GM23338 (cell line): ENCODE measurements around the gene FGD4.

Experiments
- CREB1 ChIP-seq: fragments of 250-450 bp; sonication (Bioruptor Pico); IDR thresholded peaks from 2 replicates; pipeline ENCODE4 v1.5.0; 2020; ENCODE audit warnings: low read depth, mild to moderate bottlenecking, moderate library complexity
- EZH2 ChIP-seq: fragments of 200-600 bp; sonication (generic); IDR thresholded peaks from one replicate; pipeline ENCODE4 v1.8.0; 2017; ENCODE audit warnings: antibody characterized with exemption, mild to moderate bottlenecking, low read depth; ENCODE audit not compliant: unreplicated experiment
- EZH2phosphoT487 ChIP-seq: fragments of 200-600 bp; sonication (generic); IDR thresholded peaks from one replicate; pipeline ENCODE4 v1.8.1; 2018; ENCODE audit warnings: antibody characterized with exemption; ENCODE audit not compliant: unreplicated experiment
- JUNB ChIP-seq: IDR thresholded peaks from one replicate; pipeline ENCODE4 v1.6.1; 2016; ENCODE audit warnings: antibody characterized with exemption; ENCODE audit not compliant: unreplicated experiment
- NANOG ChIP-seq: IDR thresholded peaks from 2 replicates; pipeline ENCODE4 v1.6.1; 2016; ENCODE audit warnings: antibody characterized with exemption, borderline replicate concordance
- POLR2AphosphoS5 ChIP-seq: IDR thresholded peaks from 2 replicates; pipeline ENCODE4 v1.6.1; 2016; ENCODE audit warnings: antibody characterized with exemption, low read depth
- STAT1 ChIP-seq: IDR thresholded peaks from one replicate; pipeline ENCODE4 v1.6.1; 2016; ENCODE audit warnings: antibody characterized with exemption; ENCODE audit not compliant: unreplicated experiment
- ZNF114 ChIP-seq: fragments of 250-450 bp; sonication (Bioruptor Pico); IDR thresholded peaks from 2 replicates; pipeline ENCODE4 v1.5.0; 2020; ENCODE audit warnings: mild to moderate bottlenecking, moderate library complexity
- ZNF331 ChIP-seq: fragments of 250-450 bp; sonication (Bioruptor Pico); IDR thresholded peaks from 2 replicates; pipeline ENCODE4 v1.5.0; 2020; ENCODE audit warnings: low read depth, mild to moderate bottlenecking, moderate library complexity
- TF ChIP-seq, protein P1 (sequence below): IDR thresholded peaks from 2 replicates; pipeline ENCODE4 v1.6.1; 2016; ENCODE audit warnings: antibody characterized with exemption
- TF ChIP-seq, protein P2 (sequence below), 2 experiments: fragments of 200-600 bp in 1 of 2; sonication (generic) in 1 of 2; conservative IDR thresholded peaks; 2 replicates each; pipeline versions ENCODE4 v1.5.1 to v1.6.1; 2016 to 2017; ENCODE audit warnings: antibody characterized with exemption in 2 of 2, low read depth in 2 of 2, mild to moderate bottlenecking in 2 of 2, moderate library complexity in 1 of 2
- TF ChIP-seq, protein P3 (sequence below): IDR thresholded peaks from one replicate; pipeline ENCODE4 v1.6.1; 2018; ENCODE audit warnings: antibody characterized with exemption; ENCODE audit not compliant: unreplicated experiment
- TF ChIP-seq, protein P4 (sequence below): fragments of 250-450 bp; sonication (Bioruptor Pico); IDR thresholded peaks from 2 replicates; pipeline ENCODE4 v1.5.0; 2020; ENCODE audit warnings: mild to moderate bottlenecking, moderate library complexity

DNA sequence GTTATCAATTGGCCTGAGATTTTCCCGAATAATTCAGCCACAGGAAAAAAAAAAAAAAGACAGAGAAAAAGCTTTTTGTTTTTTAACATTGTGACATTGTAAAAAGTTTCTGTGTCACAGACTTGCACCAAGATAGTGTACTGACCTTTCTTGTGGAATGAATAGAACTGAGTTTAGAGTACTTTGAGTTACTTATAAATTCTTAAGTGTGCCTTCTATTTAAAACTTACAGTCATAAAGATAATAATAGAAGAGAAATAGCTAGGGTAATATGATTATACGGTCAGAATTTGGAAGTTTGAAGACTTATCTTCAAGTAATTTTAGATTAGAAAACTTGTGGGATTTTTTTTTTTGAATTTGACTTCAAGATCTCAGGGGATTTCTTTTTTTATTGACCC lies 88.8 kb downstream of the FGD4 start:
- TF ChIP-seq, protein P1, sequence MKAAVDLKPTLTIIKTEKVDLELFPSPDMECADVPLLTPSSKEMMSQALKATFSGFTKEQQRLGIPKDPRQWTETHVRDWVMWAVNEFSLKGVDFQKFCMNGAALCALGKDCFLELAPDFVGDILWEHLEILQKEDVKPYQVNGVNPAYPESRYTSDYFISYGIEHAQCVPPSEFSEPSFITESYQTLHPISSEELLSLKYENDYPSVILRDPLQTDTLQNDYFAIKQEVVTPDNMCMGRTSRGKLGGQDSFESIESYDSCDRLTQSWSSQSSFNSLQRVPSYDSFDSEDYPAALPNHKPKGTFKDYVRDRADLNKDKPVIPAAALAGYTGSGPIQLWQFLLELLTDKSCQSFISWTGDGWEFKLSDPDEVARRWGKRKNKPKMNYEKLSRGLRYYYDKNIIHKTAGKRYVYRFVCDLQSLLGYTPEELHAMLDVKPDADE = no peak
- TF ChIP-seq, protein P2, sequence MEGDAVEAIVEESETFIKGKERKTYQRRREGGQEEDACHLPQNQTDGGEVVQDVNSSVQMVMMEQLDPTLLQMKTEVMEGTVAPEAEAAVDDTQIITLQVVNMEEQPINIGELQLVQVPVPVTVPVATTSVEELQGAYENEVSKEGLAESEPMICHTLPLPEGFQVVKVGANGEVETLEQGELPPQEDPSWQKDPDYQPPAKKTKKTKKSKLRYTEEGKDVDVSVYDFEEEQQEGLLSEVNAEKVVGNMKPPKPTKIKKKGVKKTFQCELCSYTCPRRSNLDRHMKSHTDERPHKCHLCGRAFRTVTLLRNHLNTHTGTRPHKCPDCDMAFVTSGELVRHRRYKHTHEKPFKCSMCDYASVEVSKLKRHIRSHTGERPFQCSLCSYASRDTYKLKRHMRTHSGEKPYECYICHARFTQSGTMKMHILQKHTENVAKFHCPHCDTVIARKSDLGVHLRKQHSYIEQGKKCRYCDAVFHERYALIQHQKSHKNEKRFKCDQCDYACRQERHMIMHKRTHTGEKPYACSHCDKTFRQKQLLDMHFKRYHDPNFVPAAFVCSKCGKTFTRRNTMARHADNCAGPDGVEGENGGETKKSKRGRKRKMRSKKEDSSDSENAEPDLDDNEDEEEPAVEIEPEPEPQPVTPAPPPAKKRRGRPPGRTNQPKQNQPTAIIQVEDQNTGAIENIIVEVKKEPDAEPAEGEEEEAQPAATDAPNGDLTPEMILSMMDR (conservative IDR thresholded peaks at IDR 0.05; ENCODE audit: low read depth in 2 of 2) = no peak
- TF ChIP-seq, protein P3, sequence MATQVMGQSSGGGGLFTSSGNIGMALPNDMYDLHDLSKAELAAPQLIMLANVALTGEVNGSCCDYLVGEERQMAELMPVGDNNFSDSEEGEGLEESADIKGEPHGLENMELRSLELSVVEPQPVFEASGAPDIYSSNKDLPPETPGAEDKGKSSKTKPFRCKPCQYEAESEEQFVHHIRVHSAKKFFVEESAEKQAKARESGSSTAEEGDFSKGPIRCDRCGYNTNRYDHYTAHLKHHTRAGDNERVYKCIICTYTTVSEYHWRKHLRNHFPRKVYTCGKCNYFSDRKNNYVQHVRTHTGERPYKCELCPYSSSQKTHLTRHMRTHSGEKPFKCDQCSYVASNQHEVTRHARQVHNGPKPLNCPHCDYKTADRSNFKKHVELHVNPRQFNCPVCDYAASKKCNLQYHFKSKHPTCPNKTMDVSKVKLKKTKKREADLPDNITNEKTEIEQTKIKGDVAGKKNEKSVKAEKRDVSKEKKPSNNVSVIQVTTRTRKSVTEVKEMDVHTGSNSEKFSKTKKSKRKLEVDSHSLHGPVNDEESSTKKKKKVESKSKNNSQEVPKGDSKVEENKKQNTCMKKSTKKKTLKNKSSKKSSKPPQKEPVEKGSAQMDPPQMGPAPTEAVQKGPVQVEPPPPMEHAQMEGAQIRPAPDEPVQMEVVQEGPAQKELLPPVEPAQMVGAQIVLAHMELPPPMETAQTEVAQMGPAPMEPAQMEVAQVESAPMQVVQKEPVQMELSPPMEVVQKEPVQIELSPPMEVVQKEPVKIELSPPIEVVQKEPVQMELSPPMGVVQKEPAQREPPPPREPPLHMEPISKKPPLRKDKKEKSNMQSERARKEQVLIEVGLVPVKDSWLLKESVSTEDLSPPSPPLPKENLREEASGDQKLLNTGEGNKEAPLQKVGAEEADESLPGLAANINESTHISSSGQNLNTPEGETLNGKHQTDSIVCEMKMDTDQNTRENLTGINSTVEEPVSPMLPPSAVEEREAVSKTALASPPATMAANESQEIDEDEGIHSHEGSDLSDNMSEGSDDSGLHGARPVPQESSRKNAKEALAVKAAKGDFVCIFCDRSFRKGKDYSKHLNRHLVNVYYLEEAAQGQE = no peak
- TF ChIP-seq CREB1 = no peak
- no peak for TF ChIP-seq EZH2
- TF ChIP-seq EZH2phosphoT487 = no peak
- no peak for TF ChIP-seq POLR2AphosphoS5
- TF ChIP-seq NANOG = no peak
- TF ChIP-seq, protein P4, sequence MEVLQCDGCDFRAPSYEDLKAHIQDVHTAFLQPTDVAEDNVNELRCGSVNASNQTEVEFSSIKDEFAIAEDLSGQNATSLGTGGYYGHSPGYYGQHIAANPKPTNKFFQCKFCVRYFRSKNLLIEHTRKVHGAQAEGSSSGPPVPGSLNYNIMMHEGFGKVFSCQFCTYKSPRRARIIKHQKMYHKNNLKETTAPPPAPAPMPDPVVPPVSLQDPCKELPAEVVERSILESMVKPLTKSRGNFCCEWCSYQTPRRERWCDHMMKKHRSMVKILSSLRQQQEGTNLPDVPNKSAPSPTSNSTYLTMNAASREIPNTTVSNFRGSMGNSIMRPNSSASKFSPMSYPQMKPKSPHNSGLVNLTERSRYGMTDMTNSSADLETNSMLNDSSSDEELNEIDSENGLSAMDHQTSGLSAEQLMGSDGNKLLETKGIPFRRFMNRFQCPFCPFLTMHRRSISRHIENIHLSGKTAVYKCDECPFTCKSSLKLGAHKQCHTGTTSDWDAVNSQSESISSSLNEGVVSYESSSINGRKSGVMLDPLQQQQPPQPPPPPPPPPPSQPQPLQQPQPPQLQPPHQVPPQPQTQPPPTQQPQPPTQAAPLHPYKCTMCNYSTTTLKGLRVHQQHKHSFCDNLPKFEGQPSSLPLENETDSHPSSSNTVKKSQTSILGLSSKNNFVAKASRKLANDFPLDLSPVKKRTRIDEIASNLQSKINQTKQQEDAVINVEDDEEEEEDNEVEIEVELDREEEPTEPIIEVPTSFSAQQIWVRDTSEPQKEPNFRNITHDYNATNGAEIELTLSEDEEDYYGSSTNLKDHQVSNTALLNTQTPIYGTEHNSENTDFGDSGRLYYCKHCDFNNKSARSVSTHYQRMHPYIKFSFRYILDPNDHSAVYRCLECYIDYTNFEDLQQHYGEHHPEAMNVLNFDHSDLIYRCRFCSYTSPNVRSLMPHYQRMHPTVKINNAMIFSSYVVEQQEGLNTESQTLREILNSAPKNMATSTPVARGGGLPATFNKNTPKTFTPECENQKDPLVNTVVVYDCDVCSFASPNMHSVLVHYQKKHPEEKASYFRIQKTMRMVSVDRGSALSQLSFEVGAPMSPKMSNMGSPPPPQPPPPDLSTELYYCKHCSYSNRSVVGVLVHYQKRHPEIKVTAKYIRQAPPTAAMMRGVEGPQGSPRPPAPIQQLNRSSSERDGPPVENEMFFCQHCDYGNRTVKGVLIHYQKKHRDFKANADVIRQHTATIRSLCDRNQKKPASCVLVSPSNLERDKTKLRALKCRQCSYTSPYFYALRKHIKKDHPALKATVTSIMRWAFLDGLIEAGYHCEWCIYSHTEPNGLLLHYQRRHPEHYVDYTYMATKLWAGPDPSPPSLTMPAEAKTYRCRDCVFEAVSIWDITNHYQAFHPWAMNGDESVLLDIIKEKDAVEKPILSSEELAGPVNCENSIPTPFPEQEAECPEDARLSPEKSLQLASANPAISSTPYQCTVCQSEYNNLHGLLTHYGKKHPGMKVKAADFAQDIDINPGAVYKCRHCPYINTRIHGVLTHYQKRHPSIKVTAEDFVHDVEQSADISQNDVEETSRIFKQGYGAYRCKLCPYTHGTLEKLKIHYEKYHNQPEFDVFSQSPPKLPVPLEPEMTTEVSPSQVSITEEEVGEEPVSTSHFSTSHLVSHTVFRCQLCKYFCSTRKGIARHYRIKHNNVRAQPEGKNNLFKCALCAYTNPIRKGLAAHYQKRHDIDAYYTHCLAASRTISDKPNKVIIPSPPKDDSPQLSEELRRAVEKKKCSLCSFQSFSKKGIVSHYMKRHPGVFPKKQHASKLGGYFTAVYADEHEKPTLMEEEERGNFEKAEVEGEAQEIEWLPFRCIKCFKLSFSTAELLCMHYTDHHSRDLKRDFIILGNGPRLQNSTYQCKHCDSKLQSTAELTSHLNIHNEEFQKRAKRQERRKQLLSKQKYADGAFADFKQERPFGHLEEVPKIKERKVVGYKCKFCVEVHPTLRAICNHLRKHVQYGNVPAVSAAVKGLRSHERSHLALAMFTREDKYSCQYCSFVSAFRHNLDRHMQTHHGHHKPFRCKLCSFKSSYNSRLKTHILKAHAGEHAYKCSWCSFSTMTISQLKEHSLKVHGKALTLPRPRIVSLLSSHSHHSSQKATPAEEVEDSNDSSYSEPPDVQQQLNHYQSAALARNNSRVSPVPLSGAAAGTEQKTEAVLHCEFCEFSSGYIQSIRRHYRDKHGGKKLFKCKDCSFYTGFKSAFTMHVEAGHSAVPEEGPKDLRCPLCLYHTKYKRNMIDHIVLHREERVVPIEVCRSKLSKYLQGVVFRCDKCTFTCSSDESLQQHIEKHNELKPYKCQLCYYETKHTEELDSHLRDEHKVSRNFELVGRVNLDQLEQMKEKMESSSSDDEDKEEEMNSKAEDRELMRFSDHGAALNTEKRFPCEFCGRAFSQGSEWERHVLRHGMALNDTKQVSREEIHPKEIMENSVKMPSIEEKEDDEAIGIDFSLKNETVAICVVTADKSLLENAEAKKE (CRISPR knock-in tag) = no peak
- no peak for TF ChIP-seq STAT1
- no peak for TF ChIP-seq JUNB
- no peak for TF ChIP-seq ZNF331
- TF ChIP-seq ZNF114 (CRISPR knock-in tag) = no peak
